DMS114 treated with DMSO at 0.1 percent for 48 hours (cell line): ENCODE measurements around the gene NMT1.
"Not testable (repeated sequence)": the region's sequence is repeated elsewhere in the genome, so short reads cannot be mapped to it uniquely, and the experiment has no call there.

Experiments
- DNase-seq: peaks from one replicate; lab custom pipeline; 2025; ENCODE audit not compliant: unreplicated experiment; lab: John Stamatoyannopoulos, UW

Gene NMT1

GRCh38 chr17:45117848-45118646 is 56.9 kb downstream of the NMT1 start:
- no peak for DNase-seq

GRCh38 chr17:45118691-45119090 is 57.6 kb downstream of the NMT1 start:
- no peak for DNase-seq

GRCh38 chr17:45119964-45120363 is 58.8 kb downstream of the NMT1 start:
- DNase-seq: no peak

GRCh38 chr17:45120558-45120957 is 59.4 kb downstream of the NMT1 start:
- DNase-seq: no peak

GRCh38 chr17:45121055-45121454 is 59.9 kb downstream of the NMT1 start:
- DNase-seq: no peak

- no peak for DNase-seq
Observed at GRCh38 chr17:45123076-45123770, 62.1 kb downstream of the NMT1 start.

- DNase-seq: no peak
Observed at GRCh38 chr17:45123930-45124796, 63.0 kb downstream of the NMT1 start.

- DNase-seq: not testable (repeated sequence)
Observed at GRCh38 chr17:45124797-45125122, 63.6 kb downstream of the NMT1 start.

GRCh38 chr17:45125509-45125908 is 64.4 kb downstream of the NMT1 start:
- no peak for DNase-seq

GRCh38 chr17:45127207-45127547 is 66.1 kb downstream of the NMT1 start:
- no peak for DNase-seq

- DNase-seq: no peak
Observed at GRCh38 chr17:45127548-45128300, 66.6 kb downstream of the NMT1 start.

- DNase-seq: no peak
Observed at GRCh38 chr17:45128331-45128730, 67.2 kb downstream of the NMT1 start.

GRCh38 chr17:45128989-45129388 is 67.9 kb downstream of the NMT1 start:
- no peak for DNase-seq

GRCh38 chr17:45129426-45129939 is 68.4 kb downstream of the NMT1 start:
- DNase-seq: no peak

- DNase-seq: no peak
Observed at GRCh38 chr17:45129940-45130680, 69.0 kb downstream of the NMT1 start.

GRCh38 chr17:45130681-45131615 is 69.8 kb downstream of the NMT1 start:
- no peak for DNase-seq

GRCh38 chr17:45131616-45132319 is 70.7 kb downstream of the NMT1 start:
- DNase-seq: no peak

- DNase-seq: no peak
Observed at GRCh38 chr17:45132320-45132571, 71.1 kb downstream of the NMT1 start, which contains the start of gene PLCD3. Gene PLCD3 (minus strand): TSS chr17:45132515. CDS start chr17:45132410, 105 bp downstream.
